Gastroesophageal sphincter (tissue), 3 donors: Measurements from ENCODE around the gene RAB4A.

Source experiments
- CTCF ChIP-seq, 4 experiments: fragments of 200-600 bp in 2 of 4; fragments of 450-650 bp in 2 of 4; sonication (generic) in 1 of 4; IDR thresholded peaks; one replicate each; pipeline ENCODE4 v1.5.1; 2017 to 2019; ENCODE audit warnings: antibody characterized with exemption in 4 of 4, mild to moderate bottlenecking in 2 of 4, moderate library complexity in 2 of 4
- POLR2A ChIP-seq, 2 donors: fragments of 450-650 bp; IDR thresholded peaks; one replicate each; pipeline ENCODE4 v1.6.1; 2017; ENCODE audit warnings: antibody characterized with exemption in 2 of 2, mild to moderate bottlenecking in 2 of 2, moderate library complexity in 1 of 2

GRCh38 chr1:229325853-229326487 is 55.1 kb downstream of the RAB4A start:
- no peak for TF ChIP-seq CTCF (IDR thresholded peaks at IDR 0.05)
- no peak for TF ChIP-seq POLR2A (IDR thresholded peaks at IDR 0.05)
